NCI-H128 (cell line): ENCODE results near the gene ANXA9.

Experiments
- DNase-seq: peaks from one replicate; lab custom pipeline; 2025; ENCODE audit not compliant: unreplicated experiment; lab: John Stamatoyannopoulos, UW

The ANXA9 gene

GRCh38 chr1:150974580-150975478 is 7.3 kb upstream of the ANXA9 start, which contains the start of gene CERS2:
CERS2 (minus strand) TSS chr1:150974835; CDS start chr1:150969090, 5,745 bp downstream.
- DNase-seq = peak; percentile 64

GRCh38 chr1:150976401-150976821 is 5.7 kb upstream of the ANXA9 start:
- no peak for DNase-seq

GRCh38 chr1:150976879-150977694 is 5.0 kb upstream of the ANXA9 start:
- DNase-seq = no peak

- DNase-seq = peak; percentile 95
These were observed 2.7 kb upstream of the ANXA9 start for GRCh38 chr1:150979092-150980056.

GRCh38 chr1:150981177-150981804 is 801 bp upstream of the ANXA9 start:
- peak; percentile 65 for DNase-seq

GRCh38 chr1:150985179-150985825 is 3.2 kb downstream of the ANXA9 start:
- DNase-seq = no peak

GRCh38 chr1:150987924-150988323 is 5.8 kb downstream of the ANXA9 start:
- no peak for DNase-seq

- DNase-seq = no peak
These were observed 10.5 kb downstream of the ANXA9 start for GRCh38 chr1:150992626-150993025.

GRCh38 chr1:150994248-150994647 is 12.2 kb downstream of the ANXA9 start:
- no peak for DNase-seq

GRCh38 chr1:150995460-150995859 is 13.4 kb downstream of the ANXA9 start:
- no peak for DNase-seq

- peak; percentile 21 for DNase-seq
These were observed 13.8 kb downstream of the ANXA9 start for GRCh38 chr1:150995896-150996295.

- no peak for DNase-seq
These were observed 15.2 kb downstream of the ANXA9 start for GRCh38 chr1:150997126-150997872.

- no peak for DNase-seq
These were observed 15.9 kb downstream of the ANXA9 start for GRCh38 chr1:150997949-150998348.

GRCh38 chr1:150999051-150999674 is 17.1 kb downstream of the ANXA9 start:
- no peak for DNase-seq

GRCh38 chr1:150999926-151000325 is 17.8 kb downstream of the ANXA9 start:
- DNase-seq = no peak

- no peak for DNase-seq
These were observed 18.3 kb downstream of the ANXA9 start for GRCh38 chr1:151000408-151000807.

- DNase-seq = no peak
These were observed 19.5 kb downstream of the ANXA9 start for GRCh38 chr1:151001602-151002001.

GRCh38 chr1:151002051-151002450 is 20.0 kb downstream of the ANXA9 start:
- DNase-seq = no peak

- DNase-seq = no peak
These were observed 20.5 kb downstream of the ANXA9 start for GRCh38 chr1:151002611-151003010.
